Lung (tissue), 12 donors: ENCODE data around the gene PAPPA. TPM values are rescaled to one million over a fixed set of nuclear protein-coding genes. Genes with fewer than 3 reads are reported as not detected.

Experiments
- ATAC-seq: fragments of 200-7000 bp; cut with Tn5 transposase; one replicate; pipeline ENCODE4 v1.9.1; 2020; ENCODE audit warnings: moderate number of reproducible peaks; ENCODE audit not compliant: insufficient read depth, low FRiP score
- DNase-seq, 3 donors: peaks; one replicate each; pipeline ENCODE4 v3.0.0-alpha.2; 2013 to 2017
- H3K27ac ChIP-seq, 2 donors: one replicate each; pipeline ENCODE4 v1.5.1; 2013; ENCODE audit warnings: mild to moderate bottlenecking in 2 of 2, moderate library complexity in 2 of 2, control low read depth in 1 of 2, inconsistent platforms in 1 of 2, low read depth in 1 of 2, low read length in 1 of 2
- H3K27me3 ChIP-seq, 3 donors: one replicate each; pipeline ENCODE4 v1.5.1; 2013; ENCODE audit warnings: low read length in 2 of 3; ENCODE audit not compliant: control insufficient read depth in 3 of 3, insufficient read depth in 3 of 3
- H3K36me3 ChIP-seq, 4 donors: one replicate each; pipeline ENCODE4 v1.5.1; 2013; ENCODE audit warnings: low read length in 4 of 4, mild to moderate bottlenecking in 1 of 4, moderate library complexity in 1 of 4; ENCODE audit not compliant: control insufficient read depth in 4 of 4, insufficient read depth in 4 of 4
- H3K4me1 ChIP-seq, 5 donors: one replicate each; pipeline ENCODE4 v1.5.1; 2013; ENCODE audit warnings: low read length in 5 of 5, mild to moderate bottlenecking in 2 of 5, moderate library complexity in 1 of 5; ENCODE audit not compliant: control insufficient read depth in 5 of 5, insufficient read depth in 5 of 5
- H3K4me3 ChIP-seq: one replicate; pipeline ENCODE4 v1.5.1; 2013; ENCODE audit warnings: mild to moderate bottlenecking, control low read depth, moderate library complexity
- H3K9ac ChIP-seq, 2 donors: one replicate each; pipeline ENCODE4 v1.5.1; 2013; ENCODE audit warnings: low read length in 2 of 2, control low read depth in 1 of 2; ENCODE audit not compliant: insufficient read depth in 1 of 2
- H3K9me3 ChIP-seq, 4 donors: one replicate each; pipeline ENCODE4 v1.5.1; 2013; ENCODE audit warnings: low read length in 3 of 4, mild to moderate bottlenecking in 1 of 4, moderate library complexity in 1 of 4; ENCODE audit not compliant: control insufficient read depth in 4 of 4, insufficient read depth in 3 of 4
- CTCF ChIP-seq: IDR thresholded peaks from 2 replicates; pipeline ENCODE4 v1.5.1; 2012; ENCODE audit warnings: mild to moderate bottlenecking; ENCODE audit errors: control extremely low read depth, extremely low read depth
- WGBS, 2 donors: extraction: QIAGEN DNeasy Blood & Tissue Kit; methylation state at CpG; one replicate each; pipeline ENCODE4 v1.1.7; 2013; 5-methylcytosine and 5-hydroxymethylcytosine counted together
- polyA plus RNA-seq, 2 donors: library from polyadenylated mRNA; stranded (reverse); fragments of 200-250 nt; gene quantifications; one replicate each; pipeline ENCODE4 v1.2.1, GENCODE V29; 2013
- total RNA-seq, 2 donors: library from RNA; depleted of rRNA in 1 of 2; stranded (reverse); fragments of >200 nt in 1 of 2; gene quantifications; one replicate each; pipeline ENCODE4 v1.2.1, GENCODE V29; 2014 to 2021
- donor health status: control.
- donor health status: control.
- donor health status: Bipolar disorder and iron deficiency.
- donor health status: healthy.
- donor health status: DM: yes; HTN: yes; CAD: no.

The PAPPA gene
- total and polyA plus RNA-seq, 4 donors, result 0.45 to 6.7 (median 3.6) TPM

- Histone ChIP-seq H3K36me3 (no peaks in the 10 kb centered on the region), H3K4me3 (no peak overlapping the region), H3K27ac (no peak overlapping the region), H3K9me3 (no peaks in the 10 kb centered on the region), H3K27me3 (no peaks in the 10 kb centered on the region), H3K4me1 (no peaks in the 10 kb centered on the region), H3K9ac (no peak overlapping the region)
- TF ChIP-seq CTCF, result no peak
- WGBS, 2 donors, result 53 to 56% methylated on average over 6 of the region's 6 CpGs
- ATAC-seq (no peak), DNase-seq (peak in 2 of 3 donors; percentile 40 to 54)
Observed at GRCh38 chr9:116115761-116116353, 37.7 kb upstream of the PAPPA start.

GRCh38 chr9:116116393-116116792, 37.2 kb upstream of the PAPPA start:
- H3K4me3 ChIP-seq, result no peak overlapping the region
- H3K4me1 ChIP-seq, result no peaks in the 10 kb centered on the region
- H3K36me3 ChIP-seq, result no peaks in the 10 kb centered on the region
- no peak for ATAC-seq
- H3K9ac ChIP-seq, result no peak overlapping the region
- no peak for DNase-seq
- no peak for TF ChIP-seq CTCF
- H3K27me3 ChIP-seq, result no peaks in the 10 kb centered on the region
- no peak overlapping the region for H3K27ac ChIP-seq
- no peaks in the 10 kb centered on the region for H3K9me3 ChIP-seq

GRCh38 chr9:116123171-116123570, 30.4 kb upstream of the PAPPA start:
- H3K36me3 ChIP-seq, result no peaks in the 10 kb centered on the region
- no peak for DNase-seq
- H3K4me3 ChIP-seq, result no peak overlapping the region
- H3K9me3 ChIP-seq, result no peaks in the 10 kb centered on the region
- H3K27me3 ChIP-seq, result no peaks in the 10 kb centered on the region
- no peak overlapping the region for H3K9ac ChIP-seq
- H3K27ac ChIP-seq, result no peak overlapping the region
- no peak for ATAC-seq
- H3K4me1 ChIP-seq, result no peaks in the 10 kb centered on the region
- no peak for TF ChIP-seq CTCF
- WGBS, 2 donors, result 90 to 92% methylated on average over 3 of the region's 3 CpGs

GRCh38 chr9:116124472-116125040, 29.0 kb upstream of the PAPPA start:
- 77 to 83% methylated on average over 4 of the region's 4 CpGs for WGBS, 2 donors
- Histone ChIP-seq H3K4me1 (no peaks in the 10 kb centered on the region), H3K27ac (no peak overlapping the region), H3K4me3 (no peak overlapping the region), H3K36me3 (no peaks in the 10 kb centered on the region), H3K9me3 (no peaks in the 10 kb centered on the region), H3K27me3 (no peaks in the 10 kb centered on the region), H3K9ac (no peak overlapping the region)
- ATAC-seq (no peak), DNase-seq (no peak)
- TF ChIP-seq CTCF, result no peak
